HCT116 (cell line): ENCODE data around the gene CACNA2D3. TPM values are rescaled to one million over a fixed set of nuclear protein-coding genes. Genes with fewer than 3 reads are reported as not detected.

ENCODE experiments used
- ATAC-seq: fragments of 200-7000 bp; cut with Tn5 transposase; 2 replicates; pipeline ENCODE4 v1.9.1; 2020; ENCODE audit warnings: mild to moderate bottlenecking, moderate library complexity
- BruUV-seq: library from RNA; stranded (reverse); fragments of 400-500 nt; replicated peaks from 2 replicates; lab custom pipeline; 2021; lab: Mats Ljungman, UMichigan
- CTCF ChIA-PET: fragments of 300-600 bp; sonication (Branson Sonifier 250); formaldehyde crosslinking; loops from one replicate; lab custom pipeline; 2021; ENCODE audit warnings: antibody characterized with exemption; lab: Charles Lee
- POLR2A ChIA-PET: fragments of 300-600, 350-600 bp; sonication (Branson Sonifier 250); formaldehyde crosslinking; loops from one replicate; lab custom pipeline; 2021; ENCODE audit warnings: antibody characterized with exemption; lab: Charles Lee
- RAD21 ChIA-PET, 2 experiments: fragments of 300-600 bp; sonication (Branson Sonifier 250); formaldehyde crosslinking; loops; one replicate each; lab custom pipeline; 2023; ENCODE audit warnings: low total read pairs in 2 of 2; ENCODE audit not compliant: uncharacterized antibody in 2 of 2, unreplicated experiment in 2 of 2, low non-redundant PET in 1 of 2; lab: Charles Lee
- DNase-seq: peaks from one replicate; pipeline ENCODE4 v3.0.0-alpha.2; 2010; ENCODE audit warnings: low read depth, low spot score
- H2AFZ ChIP-seq: fragments of 200-600 bp; shearing (Covaris generic), sonication (generic); 2 replicates; pipeline ENCODE4 v1.6.1; 2017; ENCODE audit warnings: low read depth, mixed run types, mixed read lengths, antibody characterized with exemption, low read length; ENCODE audit not compliant: poor library complexity, severe bottlenecking
- H3K27ac ChIP-seq: 2 replicates; pipeline ENCODE4 v1.5.1; 2012; ENCODE audit warnings: low read depth, low read length
- H3K27me3 ChIP-seq: fragments of 200-600 bp; sonication (generic); 2 replicates; pipeline ENCODE4 v1.6.1; 2016; ENCODE audit warnings: mixed run types, low read length, mixed read lengths; ENCODE audit not compliant: insufficient read depth
- H3K36me3 ChIP-seq, 2 experiments: fragments of 200-500 bp in 1 of 2; fragments of 200-600 bp in 1 of 2; sonication (Bioruptor generic) in 1 of 2; sonication (generic) in 1 of 2; 2 replicates each; pipeline versions ENCODE4 v1.5.1 to v1.6.1; 2014 to 2016; ENCODE audit warnings: low read length in 2 of 2, inconsistent platforms in 1 of 2, mixed read lengths in 1 of 2, mixed run types in 1 of 2; ENCODE audit not compliant: insufficient read depth in 2 of 2, control insufficient read depth in 1 of 2
- H3K4me1 ChIP-seq, 2 experiments: fragments of 200-600 bp in 1 of 2; sonication (generic) in 1 of 2; 2 replicates each; pipeline versions ENCODE4 v1.5.1 to v1.6.1; 2012 to 2017; ENCODE audit warnings: low read length in 2 of 2, inconsistent platforms in 1 of 2, mild to moderate bottlenecking in 1 of 2, mixed read lengths in 1 of 2, mixed run types in 1 of 2, moderate library complexity in 1 of 2; ENCODE audit not compliant: insufficient read depth in 2 of 2, control insufficient read depth in 1 of 2
- H3K4me2 ChIP-seq: fragments of 200-600 bp; sonication (generic); 2 replicates; pipeline ENCODE4 v1.6.1; 2017; ENCODE audit warnings: mixed run types, low read length, mixed read lengths
- H3K4me3 ChIP-seq, 2 experiments: fragments of 200-600 bp in 1 of 2; sonication (generic) in 1 of 2; replicated peaks in 1 of 2; 2 replicates each; pipeline ENCODE4 v1.5.1; 2011 to 2016; ENCODE audit warnings: low read length in 2 of 2, control low read depth in 1 of 2, low read depth in 1 of 2, mild to moderate bottlenecking in 1 of 2, mixed read lengths in 1 of 2, mixed run types in 1 of 2
- H3K79me2 ChIP-seq: fragments of 200-600 bp; sonication (generic); 2 replicates; pipeline ENCODE4 v1.6.1; 2017; ENCODE audit warnings: mild to moderate bottlenecking, mixed run types, low read length, moderate library complexity, mixed read lengths; ENCODE audit not compliant: insufficient read depth
- H3K9ac ChIP-seq: fragments of 200-600 bp; sonication (generic); 2 replicates; pipeline ENCODE4 v1.6.1; 2016; ENCODE audit warnings: low read length, mixed read lengths
- H3K9me2 ChIP-seq: fragments of 200-600 bp; sonication (generic), shearing (Covaris generic); 2 replicates; pipeline ENCODE4 v1.6.1; 2017; ENCODE audit warnings: mixed run types, mild to moderate bottlenecking, moderate library complexity; ENCODE audit not compliant: insufficient read depth
- H3K9me3 ChIP-seq, 2 experiments: fragments of 200-500 bp in 1 of 2; fragments of 200-600 bp in 1 of 2; sonication (Bioruptor generic) in 1 of 2; sonication (generic) in 1 of 2; 2 replicates each; pipeline ENCODE4 v1.6.1; 2014 to 2017; ENCODE audit warnings: low read length in 2 of 2, mixed read lengths in 2 of 2, inconsistent platforms in 1 of 2, low read depth in 1 of 2, mild to moderate bottlenecking in 1 of 2, mixed run types in 1 of 2, moderate library complexity in 1 of 2; ENCODE audit not compliant: control insufficient read depth in 1 of 2, insufficient read depth in 1 of 2
- H4K20me1 ChIP-seq: fragments of 200-600 bp; sonication (generic), shearing (Covaris generic); 2 replicates; pipeline ENCODE4 v1.6.1; 2017; ENCODE audit warnings: mixed run types, mild to moderate bottlenecking, moderate library complexity; ENCODE audit not compliant: insufficient read depth
- CEBPB ChIP-seq: IDR thresholded peaks from 2 replicates; pipeline ENCODE4 v1.6.1; 2012; ENCODE audit warnings: low read depth
- ELF1 ChIP-seq: IDR thresholded peaks from 2 replicates; pipeline ENCODE4 v1.6.1; 2012; ENCODE audit warnings: low read depth, borderline replicate concordance
- FOSL1 ChIP-seq: IDR thresholded peaks from 2 replicates; pipeline ENCODE4 v1.6.1; 2012; ENCODE audit warnings: low read depth
- JUND ChIP-seq: IDR thresholded peaks from 2 replicates; pipeline ENCODE4 v1.6.1; 2012
- POLR2AphosphoS5 ChIP-seq: IDR thresholded peaks from 2 replicates; pipeline ENCODE4 v1.6.1; 2011; ENCODE audit warnings: mild to moderate bottlenecking, low read depth, low read length, moderate library complexity
- RAD21 ChIP-seq: IDR thresholded peaks from 2 replicates; pipeline ENCODE4 v1.6.1; 2012; ENCODE audit warnings: low read depth, mild to moderate bottlenecking
- SIN3A ChIP-seq: IDR thresholded peaks from 2 replicates; pipeline ENCODE4 v1.6.1; 2012; ENCODE audit warnings: low read depth
- SRF ChIP-seq: IDR thresholded peaks from 2 replicates; pipeline ENCODE4 v1.6.1; 2012; ENCODE audit warnings: low read depth
- TCF7L2 ChIP-seq: IDR thresholded peaks from 2 replicates; pipeline ENCODE4 v1.7.0; 2011; ENCODE audit warnings: borderline replicate concordance, inconsistent platforms; ENCODE audit not compliant: insufficient read depth, insufficient read length; ENCODE audit errors: extremely low read depth
- YY1 ChIP-seq: IDR thresholded peaks from 2 replicates; pipeline ENCODE4 v1.6.1; 2011; ENCODE audit warnings: low read length, low read depth, moderate library complexity, mild to moderate bottlenecking; ENCODE audit not compliant: insufficient replicate concordance; ENCODE audit errors: extremely low read depth
- ZNF274 ChIP-seq: fragments of 200-500 bp; sonication (Bioruptor generic); IDR thresholded peaks from 2 replicates; pipeline ENCODE4 v1.6.1; 2014; ENCODE audit warnings: mild to moderate bottlenecking, low read depth, low read length, inconsistent platforms
- intact Hi-C: fragments of 100-400 bp; cut with micrococcal nuclease; formaldehyde crosslinking; loops from 2 replicates; pipeline ENCODE4 v1.10.0; 2022
- total RNA-seq: library from RNA; stranded (reverse); gene quantifications from one replicate; pipeline ENCODE4 v1.2.1, GENCODE V29; 2021; ENCODE audit not compliant: unreplicated experiment
- TF ChIP-seq, protein P1 (sequence below), 3 experiments: fragments of 200-600 bp in 1 of 3; sonication (generic) in 1 of 3; IDR thresholded peaks in 2 of 3; conservative IDR thresholded peaks in 1 of 3; 2 replicates each; pipeline ENCODE4 v1.5.1; 2012 to 2017; ENCODE audit warnings: low read depth in 2 of 3, low read length in 2 of 3, antibody characterized with exemption in 1 of 3, borderline replicate concordance in 1 of 3, control low read depth in 1 of 3, mild to moderate bottlenecking in 1 of 3, mixed read lengths in 1 of 3, mixed run types in 1 of 3, moderate library complexity in 1 of 3; ENCODE audit not compliant: insufficient read depth in 1 of 3
- TF ChIP-seq, protein P2 (sequence below): IDR thresholded peaks from 2 replicates; pipeline ENCODE4 v1.6.1; 2012
- TF ChIP-seq, protein P3 (sequence below): IDR thresholded peaks from 2 replicates; pipeline ENCODE4 v1.6.1; 2012; ENCODE audit warnings: low read depth
- TF ChIP-seq, protein P4 (sequence below): IDR thresholded peaks from 2 replicates; pipeline ENCODE4 v1.6.1; 2011; ENCODE audit warnings: mild to moderate bottlenecking, low read length, moderate library complexity; ENCODE audit not compliant: insufficient replicate concordance; ENCODE audit errors: extremely low read depth
- TF ChIP-seq, protein P5 (sequence below): IDR thresholded peaks from 2 replicates; pipeline ENCODE4 v1.6.1; 2012

The CACNA2D3 gene
- total RNA-seq, 1 experiment from 2014 or later, result 0.20 TPM

DNA sequence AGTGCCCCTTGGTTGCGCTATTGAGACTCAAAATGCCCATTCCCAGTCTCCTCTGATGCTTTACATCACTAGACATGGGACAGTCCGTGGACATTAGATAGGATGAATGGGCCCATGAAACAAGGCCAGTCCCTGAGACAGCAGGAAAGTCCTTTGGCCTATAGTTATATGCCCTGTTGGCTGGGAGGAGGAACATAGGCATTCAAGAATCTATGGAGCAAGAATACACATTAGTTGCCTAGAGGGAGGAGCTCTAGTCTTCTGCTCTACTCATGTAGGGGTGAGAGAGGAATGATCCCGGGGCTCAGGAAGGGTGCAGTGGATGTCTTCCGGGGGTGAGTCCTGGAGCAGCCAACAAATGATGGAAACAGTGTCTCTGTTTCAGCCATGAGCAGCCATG is 863.5 kb downstream of the CACNA2D3 start:
- intact Hi-C loops, result no loop called here
- Histone ChIP-seq H3K36me3 (no peaks in the 10 kb centered on the region), H3K79me2 (no peaks in the 10 kb centered on the region), H3K4me3 (no peak overlapping the region), H3K9ac (no peak overlapping the region), H3K4me1 (no peaks in the 10 kb centered on the region), H3K27ac (no peak overlapping the region), H3K9me2 (no peaks in the 10 kb centered on the region), H3K4me2 (no peak overlapping the region), H4K20me1 (no peaks in the 10 kb centered on the region; the same call in 1 of the 2 replicates), H3K27me3 (no peaks in the 10 kb centered on the region), H3K9me3 (peaks cover 0 to 9% of the 10 kb centered on the region in 2 experiments; a peak in 2 of 4 replicates), H2AFZ (no peak overlapping the region)
- CTCF ChIA-PET, result no interaction called here
- BruUV-seq, result no TSS peak
- RAD21 ChIA-PET, result no interaction called here
- POLR2A ChIA-PET, result no interaction called here
- ATAC-seq, result no peak
- DNase-seq, result no peak
- TF ChIP-seq, protein P1, sequence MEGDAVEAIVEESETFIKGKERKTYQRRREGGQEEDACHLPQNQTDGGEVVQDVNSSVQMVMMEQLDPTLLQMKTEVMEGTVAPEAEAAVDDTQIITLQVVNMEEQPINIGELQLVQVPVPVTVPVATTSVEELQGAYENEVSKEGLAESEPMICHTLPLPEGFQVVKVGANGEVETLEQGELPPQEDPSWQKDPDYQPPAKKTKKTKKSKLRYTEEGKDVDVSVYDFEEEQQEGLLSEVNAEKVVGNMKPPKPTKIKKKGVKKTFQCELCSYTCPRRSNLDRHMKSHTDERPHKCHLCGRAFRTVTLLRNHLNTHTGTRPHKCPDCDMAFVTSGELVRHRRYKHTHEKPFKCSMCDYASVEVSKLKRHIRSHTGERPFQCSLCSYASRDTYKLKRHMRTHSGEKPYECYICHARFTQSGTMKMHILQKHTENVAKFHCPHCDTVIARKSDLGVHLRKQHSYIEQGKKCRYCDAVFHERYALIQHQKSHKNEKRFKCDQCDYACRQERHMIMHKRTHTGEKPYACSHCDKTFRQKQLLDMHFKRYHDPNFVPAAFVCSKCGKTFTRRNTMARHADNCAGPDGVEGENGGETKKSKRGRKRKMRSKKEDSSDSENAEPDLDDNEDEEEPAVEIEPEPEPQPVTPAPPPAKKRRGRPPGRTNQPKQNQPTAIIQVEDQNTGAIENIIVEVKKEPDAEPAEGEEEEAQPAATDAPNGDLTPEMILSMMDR (IDR thresholded peaks at IDR 0.05 in 2 of 3, conservative IDR thresholded peaks at IDR 0.05 in 1 of 3; ENCODE audit: borderline replicate concordance in 1 of 3, insufficient read depth in 1 of 3, low read depth in 2 of 3, low read length in 2 of 3), result no peak
- TF ChIP-seq, protein P2, sequence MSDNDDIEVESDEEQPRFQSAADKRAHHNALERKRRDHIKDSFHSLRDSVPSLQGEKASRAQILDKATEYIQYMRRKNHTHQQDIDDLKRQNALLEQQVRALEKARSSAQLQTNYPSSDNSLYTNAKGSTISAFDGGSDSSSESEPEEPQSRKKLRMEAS, result no peak
- TF ChIP-seq TCF7L2 (no peak), JUND (no peak), SRF (no peak), ZNF274 (no peak), YY1 (no peak), CEBPB (no peak), POLR2AphosphoS5 (no peak), FOSL1 (no peak), ELF1 (no peak), RAD21 (no peak), SIN3A (no peak)
- TF ChIP-seq, protein P3, sequence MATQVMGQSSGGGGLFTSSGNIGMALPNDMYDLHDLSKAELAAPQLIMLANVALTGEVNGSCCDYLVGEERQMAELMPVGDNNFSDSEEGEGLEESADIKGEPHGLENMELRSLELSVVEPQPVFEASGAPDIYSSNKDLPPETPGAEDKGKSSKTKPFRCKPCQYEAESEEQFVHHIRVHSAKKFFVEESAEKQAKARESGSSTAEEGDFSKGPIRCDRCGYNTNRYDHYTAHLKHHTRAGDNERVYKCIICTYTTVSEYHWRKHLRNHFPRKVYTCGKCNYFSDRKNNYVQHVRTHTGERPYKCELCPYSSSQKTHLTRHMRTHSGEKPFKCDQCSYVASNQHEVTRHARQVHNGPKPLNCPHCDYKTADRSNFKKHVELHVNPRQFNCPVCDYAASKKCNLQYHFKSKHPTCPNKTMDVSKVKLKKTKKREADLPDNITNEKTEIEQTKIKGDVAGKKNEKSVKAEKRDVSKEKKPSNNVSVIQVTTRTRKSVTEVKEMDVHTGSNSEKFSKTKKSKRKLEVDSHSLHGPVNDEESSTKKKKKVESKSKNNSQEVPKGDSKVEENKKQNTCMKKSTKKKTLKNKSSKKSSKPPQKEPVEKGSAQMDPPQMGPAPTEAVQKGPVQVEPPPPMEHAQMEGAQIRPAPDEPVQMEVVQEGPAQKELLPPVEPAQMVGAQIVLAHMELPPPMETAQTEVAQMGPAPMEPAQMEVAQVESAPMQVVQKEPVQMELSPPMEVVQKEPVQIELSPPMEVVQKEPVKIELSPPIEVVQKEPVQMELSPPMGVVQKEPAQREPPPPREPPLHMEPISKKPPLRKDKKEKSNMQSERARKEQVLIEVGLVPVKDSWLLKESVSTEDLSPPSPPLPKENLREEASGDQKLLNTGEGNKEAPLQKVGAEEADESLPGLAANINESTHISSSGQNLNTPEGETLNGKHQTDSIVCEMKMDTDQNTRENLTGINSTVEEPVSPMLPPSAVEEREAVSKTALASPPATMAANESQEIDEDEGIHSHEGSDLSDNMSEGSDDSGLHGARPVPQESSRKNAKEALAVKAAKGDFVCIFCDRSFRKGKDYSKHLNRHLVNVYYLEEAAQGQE, result no peak
- TF ChIP-seq, protein P4, sequence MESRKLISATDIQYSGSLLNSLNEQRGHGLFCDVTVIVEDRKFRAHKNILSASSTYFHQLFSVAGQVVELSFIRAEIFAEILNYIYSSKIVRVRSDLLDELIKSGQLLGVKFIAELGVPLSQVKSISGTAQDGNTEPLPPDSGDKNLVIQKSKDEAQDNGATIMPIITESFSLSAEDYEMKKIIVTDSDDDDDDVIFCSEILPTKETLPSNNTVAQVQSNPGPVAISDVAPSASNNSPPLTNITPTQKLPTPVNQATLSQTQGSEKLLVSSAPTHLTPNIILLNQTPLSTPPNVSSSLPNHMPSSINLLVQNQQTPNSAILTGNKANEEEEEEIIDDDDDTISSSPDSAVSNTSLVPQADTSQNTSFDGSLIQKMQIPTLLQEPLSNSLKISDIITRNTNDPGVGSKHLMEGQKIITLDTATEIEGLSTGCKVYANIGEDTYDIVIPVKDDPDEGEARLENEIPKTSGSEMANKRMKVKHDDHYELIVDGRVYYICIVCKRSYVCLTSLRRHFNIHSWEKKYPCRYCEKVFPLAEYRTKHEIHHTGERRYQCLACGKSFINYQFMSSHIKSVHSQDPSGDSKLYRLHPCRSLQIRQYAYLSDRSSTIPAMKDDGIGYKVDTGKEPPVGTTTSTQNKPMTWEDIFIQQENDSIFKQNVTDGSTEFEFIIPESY, result no peak
- TF ChIP-seq, protein P5, sequence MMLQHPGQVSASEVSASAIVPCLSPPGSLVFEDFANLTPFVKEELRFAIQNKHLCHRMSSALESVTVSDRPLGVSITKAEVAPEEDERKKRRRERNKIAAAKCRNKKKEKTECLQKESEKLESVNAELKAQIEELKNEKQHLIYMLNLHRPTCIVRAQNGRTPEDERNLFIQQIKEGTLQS, result no peak
